ENCODE measurements around the gene CBARP.

DNA sequence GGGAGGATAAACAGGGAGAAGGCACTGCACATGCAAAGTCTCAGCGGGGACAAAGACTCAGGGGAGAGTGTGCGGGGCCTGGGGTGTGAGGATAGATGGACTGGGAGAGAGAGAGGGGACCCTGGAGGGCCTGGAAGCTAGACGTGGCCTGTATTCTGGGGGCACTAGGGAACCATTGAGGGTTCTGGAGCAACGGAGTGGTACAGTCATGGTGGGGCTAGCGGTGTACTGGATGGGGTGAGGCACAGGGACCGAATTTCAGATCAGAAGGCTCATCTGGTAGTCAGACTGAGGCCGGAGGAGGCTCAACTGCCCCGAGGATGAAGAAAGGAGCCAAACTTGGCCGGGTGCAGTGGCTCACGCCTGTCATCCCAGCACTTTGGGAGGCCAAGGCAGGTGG, 55.7 kb downstream of the CBARP start:
- TF ChIP-seq CTCF (IDR thresholded peaks at IDR 0.05) (no peak), POLR2AphosphoS5 (IDR thresholded peaks at IDR 0.05) (no peak)

All from upper lobe of left lung (tissue), 4 donors.